NB4 (cell line): ENCODE data around the gene THSD7B.

Experiments
- DNase-seq: peaks from one replicate; pipeline ENCODE4 v3.0.0; 2010; ENCODE audit warnings: low read depth
- H3K4me3 ChIP-seq: one replicate; pipeline ENCODE4 v1.5.1; 2011; ENCODE audit warnings: mild to moderate bottlenecking, low read depth, low read length, moderate library complexity
- CTCF ChIP-seq: IDR thresholded peaks from one replicate; pipeline ENCODE4 v1.5.1; 2012; ENCODE audit warnings: low read depth, low read length
- MAX ChIP-seq: IDR thresholded peaks from 2 replicates; pipeline ENCODE4 v1.6.1; 2011; ENCODE audit warnings: low read depth, low read length
- MYC ChIP-seq: IDR thresholded peaks from 2 replicates; pipeline ENCODE4 v1.6.1; 2011; ENCODE audit warnings: low read depth, low read length
- POLR2A ChIP-seq: IDR thresholded peaks from 2 replicates; pipeline ENCODE4 v1.6.1; 2011; ENCODE audit warnings: mild to moderate bottlenecking; ENCODE audit not compliant: insufficient read length; ENCODE audit errors: extremely low read depth

THSD7B gene

DNA sequence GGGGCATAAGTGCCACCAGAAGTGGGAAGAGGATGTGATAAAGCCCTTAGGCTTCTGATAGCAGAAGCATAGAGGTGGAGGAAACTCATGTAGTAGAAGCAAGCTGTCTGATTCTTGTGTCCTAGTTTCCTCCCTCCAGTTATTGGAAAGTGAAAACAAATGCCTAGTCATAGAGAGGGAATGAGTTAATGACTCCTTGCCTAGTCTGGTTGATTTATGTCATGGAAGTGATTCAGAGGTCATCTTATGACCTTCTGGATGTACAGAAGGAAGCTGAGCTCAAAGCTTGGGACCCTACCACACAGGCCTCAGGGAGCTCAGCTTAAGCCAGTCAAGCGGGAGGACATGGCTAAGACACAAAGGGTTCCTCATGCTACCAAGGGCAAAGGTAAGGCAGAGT, 232.2 kb downstream of the THSD7B start:
- TF ChIP-seq MYC, result no peak
- TF ChIP-seq CTCF, result no peak
- no peak for TF ChIP-seq MAX
- no peak for TF ChIP-seq POLR2A
- DNase-seq, result no peak
- no peak overlapping the region for H3K4me3 ChIP-seq

DNA sequence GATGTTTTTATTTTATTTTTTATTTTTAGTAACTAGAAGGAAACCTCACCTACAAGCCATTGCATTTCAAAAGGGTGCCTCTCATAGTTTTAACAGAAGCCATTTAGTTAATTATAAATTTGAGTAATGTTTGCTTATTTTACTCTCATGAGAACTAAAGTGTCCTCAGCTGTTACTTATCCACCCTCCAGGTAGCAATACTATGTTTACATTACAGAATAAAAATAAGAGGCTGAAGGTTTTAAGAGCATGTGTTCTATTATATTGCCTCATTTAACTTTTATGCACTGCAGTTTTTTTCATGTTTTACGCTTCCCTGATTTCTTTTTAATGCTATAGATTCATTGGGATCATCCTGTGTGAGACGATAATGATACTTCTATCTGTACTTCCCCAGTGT, 235.5 kb downstream of the THSD7B start:
- no peak for DNase-seq
- no peak overlapping the region for H3K4me3 ChIP-seq
- TF ChIP-seq MAX, result no peak
- no peak for TF ChIP-seq CTCF
- no peak for TF ChIP-seq MYC
- TF ChIP-seq POLR2A, result no peak

DNA sequence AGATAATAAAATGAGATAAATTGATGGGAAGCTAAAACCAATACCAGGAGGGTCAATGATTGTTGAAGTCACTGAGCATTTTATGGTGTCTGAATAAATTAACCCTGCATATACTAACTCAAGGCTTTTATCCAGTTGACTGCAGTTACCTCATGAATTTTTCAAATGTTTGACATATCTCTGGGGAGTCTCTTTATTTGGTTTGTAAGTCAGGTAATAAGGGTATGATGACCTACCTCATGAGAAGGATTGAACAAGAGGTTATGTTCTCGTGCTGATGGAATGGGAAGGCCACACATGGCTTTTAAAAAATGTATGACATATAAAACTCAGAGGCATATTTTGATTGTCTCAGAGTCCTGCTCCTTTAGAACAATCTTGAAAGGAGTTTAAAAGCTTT, 237.6 kb downstream of the THSD7B start:
- TF ChIP-seq MYC, result no peak
- TF ChIP-seq MAX, result no peak
- TF ChIP-seq POLR2A, result no peak
- no peak for TF ChIP-seq CTCF

DNA sequence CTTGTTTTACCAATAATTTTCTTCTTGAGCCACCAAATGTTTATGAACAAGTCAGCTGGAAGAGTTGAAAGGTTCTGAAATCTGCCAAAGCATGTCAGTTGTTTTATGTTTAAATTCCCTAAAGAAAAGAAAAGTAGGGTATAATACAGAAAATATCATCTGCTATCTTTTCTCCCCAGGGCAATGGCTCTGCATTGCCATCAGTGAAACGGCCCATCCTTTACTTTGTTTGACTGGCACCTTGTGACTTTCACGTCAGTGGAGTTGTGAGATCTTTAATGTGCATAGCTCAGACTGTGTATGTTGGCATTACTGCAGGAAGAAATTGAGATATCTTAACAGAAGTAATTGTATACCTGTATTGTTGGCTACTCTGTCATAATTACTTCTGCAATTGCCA, 239.9 kb downstream of the THSD7B start:
- no peak overlapping the region for H3K4me3 ChIP-seq
- no peak for TF ChIP-seq MYC
- no peak for TF ChIP-seq POLR2A
- no peak for TF ChIP-seq CTCF
- TF ChIP-seq MAX, result no peak
- DNase-seq, result no peak

More for the DNA sequence above, 237.6 kb downstream of the THSD7B start:
- DNase-seq, result no peak
- no peak overlapping the region for H3K4me3 ChIP-seq

- DNase-seq, result no peak
- no peak for TF ChIP-seq POLR2A
- no peak for TF ChIP-seq CTCF
- TF ChIP-seq MAX, result no peak
- no peak for TF ChIP-seq MYC
- no peak overlapping the region for H3K4me3 ChIP-seq
Measured at GRCh38 chr2:137007938-137008337, 242.6 kb downstream of the THSD7B start.

- TF ChIP-seq MAX (no peak), MYC (no peak), CTCF (no peak), POLR2A (no peak)
- no peak overlapping the region for H3K4me3 ChIP-seq
- no peak for DNase-seq
Measured at GRCh38 chr2:137009953-137010352, 244.6 kb downstream of the THSD7B start.
